ENCODE results near the gene RNF13. TPM values are rescaled to one million over a fixed set of nuclear protein-coding genes. Genes with fewer than 3 reads are reported as not detected.
"Not testable (repeated sequence)": the region's sequence is repeated elsewhere in the genome, so short reads cannot be mapped to it uniquely, and the experiment has no call there.

RNF13 gene
- total RNA-seq, 1 donor from 2014 or later = 26.9 TPM

- H3K4me1 Mint-ChIP-seq = no peaks in the 10 kb centered on the region
- peaks cover 27% of the 10 kb centered on the region for H3K9me3 Mint-ChIP-seq
- no peaks in the 10 kb centered on the region for H3K27me3 Mint-ChIP-seq (ENCODE audit: low read depth)
- no peak for TF ChIP-seq CTCF (conservative IDR thresholded peaks at IDR 0.05)
- no peak for DNase-seq (ENCODE audit: low read depth, low spot score)
- no peak overlapping the region for H3K27ac Mint-ChIP-seq (ENCODE audit: unreplicated experiment)
- peaks cover 43% of the 10 kb centered on the region for H3K36me3 Mint-ChIP-seq (ENCODE audit: low read depth)
- H3K4me3 Mint-ChIP-seq = no peak overlapping the region
Observed at GRCh38 chr3:149830902-149831301, 17.9 kb downstream of the RNF13 start.

GRCh38 chr3:149831321-149831720 lies 18.3 kb downstream of the RNF13 start:
- TF ChIP-seq CTCF (conservative IDR thresholded peaks at IDR 0.05) = no peak
- no peak overlapping the region for H3K27ac Mint-ChIP-seq (ENCODE audit: unreplicated experiment)
- no peaks in the 10 kb centered on the region for H3K27me3 Mint-ChIP-seq (ENCODE audit: low read depth)
- H3K36me3 Mint-ChIP-seq (ENCODE audit: low read depth) = peaks cover 47% of the 10 kb centered on the region
- DNase-seq (ENCODE audit: low read depth, low spot score) = no peak
- H3K4me3 Mint-ChIP-seq = no peak overlapping the region
- H3K9me3 Mint-ChIP-seq = peaks cover 27% of the 10 kb centered on the region
- H3K4me1 Mint-ChIP-seq = no peaks in the 10 kb centered on the region

GRCh38 chr3:149832086-149832485 lies 19.1 kb downstream of the RNF13 start:
- Mint-ChIP-seq H3K27ac (ENCODE audit: unreplicated experiment) (no peak overlapping the region), H3K36me3 (ENCODE audit: low read depth) (peaks cover 52% of the 10 kb centered on the region), H3K9me3 (peaks cover 29% of the 10 kb centered on the region), H3K4me1 (no peaks in the 10 kb centered on the region), H3K4me3 (no peak overlapping the region), H3K27me3 (ENCODE audit: low read depth) (no peaks in the 10 kb centered on the region)
- DNase-seq (ENCODE audit: low read depth, low spot score) = no peak
- TF ChIP-seq CTCF (conservative IDR thresholded peaks at IDR 0.05) = no peak

GRCh38 chr3:149833241-149833640 lies 20.2 kb downstream of the RNF13 start:
- Mint-ChIP-seq H3K4me3 (no peak overlapping the region), H3K27me3 (ENCODE audit: low read depth) (no peaks in the 10 kb centered on the region), H3K36me3 (ENCODE audit: low read depth) (peaks cover 63% of the 10 kb centered on the region), H3K9me3 (peaks cover 38% of the 10 kb centered on the region), H3K4me1 (no peaks in the 10 kb centered on the region), H3K27ac (ENCODE audit: unreplicated experiment) (no peak overlapping the region)
- no peak for TF ChIP-seq CTCF (conservative IDR thresholded peaks at IDR 0.05)
- no peak for DNase-seq (ENCODE audit: low read depth, low spot score)

GRCh38 chr3:149838491-149838890 lies 25.5 kb downstream of the RNF13 start:
- H3K36me3 Mint-ChIP-seq (ENCODE audit: low read depth) = peaks cover 51% of the 10 kb centered on the region
- H3K9me3 Mint-ChIP-seq = peaks cover 28% of the 10 kb centered on the region
- not testable (repeated sequence) for H3K27me3 Mint-ChIP-seq (ENCODE audit: low read depth); H3K27ac Mint-ChIP-seq (ENCODE audit: unreplicated experiment); H3K4me1 Mint-ChIP-seq; DNase-seq (ENCODE audit: low read depth, low spot score); H3K4me3 Mint-ChIP-seq

- not testable (repeated sequence) for H3K27ac Mint-ChIP-seq (ENCODE audit: unreplicated experiment); H3K4me3 Mint-ChIP-seq; H3K4me1 Mint-ChIP-seq; DNase-seq (ENCODE audit: low read depth, low spot score); H3K27me3 Mint-ChIP-seq (ENCODE audit: low read depth)
- Mint-ChIP-seq H3K9me3 (peaks cover 25% of the 10 kb centered on the region), H3K36me3 (ENCODE audit: low read depth) (peaks cover 45% of the 10 kb centered on the region)
Observed at GRCh38 chr3:149839469-149839868, 26.5 kb downstream of the RNF13 start.

GRCh38 chr3:149839896-149840295 lies 26.9 kb downstream of the RNF13 start:
- H3K27me3 Mint-ChIP-seq (ENCODE audit: low read depth) = no peaks in the 10 kb centered on the region
- peaks cover 41% of the 10 kb centered on the region for H3K36me3 Mint-ChIP-seq (ENCODE audit: low read depth)
- no peak for DNase-seq (ENCODE audit: low read depth, low spot score)
- no peak for TF ChIP-seq CTCF (conservative IDR thresholded peaks at IDR 0.05)
- no peak overlapping the region for H3K27ac Mint-ChIP-seq (ENCODE audit: unreplicated experiment)
- peaks cover 21% of the 10 kb centered on the region for H3K9me3 Mint-ChIP-seq
- no peak overlapping the region for H3K4me3 Mint-ChIP-seq
- peaks cover 4% of the 10 kb centered on the region for H3K4me1 Mint-ChIP-seq

Measured in neural crest cell (in vitro differentiated cells).